ENCODE measurements around the gene COL4A5. TPM values are rescaled to one million over a fixed set of nuclear protein-coding genes. Genes with fewer than 3 reads are reported as not detected.
A peak's percentile ranks its signal among the peaks of the same experiment; 100 is the strongest.

COL4A5 gene
- total RNA-seq, 6 experiments from 2014 or later, result 4.3 to 7.9 (median 6.2) TPM

DNA sequence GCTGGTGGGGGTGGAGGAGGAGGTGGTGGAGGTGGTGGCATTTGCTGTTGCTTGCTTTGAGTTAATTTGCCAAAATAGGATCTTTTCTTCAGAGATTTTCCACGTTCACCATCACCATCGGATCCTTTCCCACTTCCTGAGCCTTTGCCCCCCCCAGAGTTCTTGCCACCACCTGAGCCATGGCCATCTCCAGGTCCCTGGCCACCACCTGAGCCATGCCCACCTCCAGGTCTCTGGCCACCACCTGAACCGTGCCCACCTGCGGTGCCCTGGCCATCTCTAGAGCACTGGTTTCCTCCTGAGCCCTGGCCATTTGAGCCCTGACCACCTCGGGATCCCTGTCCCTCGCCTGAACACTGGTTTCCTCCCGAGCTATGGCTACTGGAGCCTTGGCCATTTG lies 294.8 kb downstream of the COL4A5 start:
- Mint-ChIP-seq H3K9me3 (no peaks in the 10 kb centered on the region), H3K27me3 (ENCODE audit: insufficient read depth) (peaks cover 16% of the 10 kb centered on the region), H3K4me3 (no peak overlapping the region), H3K27ac (no peak overlapping the region), H3K36me3 (ENCODE audit: low read depth) (no peaks in the 10 kb centered on the region), H3K4me1 (ENCODE audit: low read depth) (no peaks in the 10 kb centered on the region)
- no peak for DNase-seq
- TF ChIP-seq CTCF (IDR thresholded peaks at IDR 0.05), result no peak

GRCh38 chrX:108735091-108735678 lies 295.5 kb downstream of the COL4A5 start:
- TF ChIP-seq CTCF (IDR thresholded peaks at IDR 0.05), result no peak
- H3K4me1 Mint-ChIP-seq (ENCODE audit: low read depth), result no peaks in the 10 kb centered on the region
- no peaks in the 10 kb centered on the region for H3K9me3 Mint-ChIP-seq
- no peak for DNase-seq
- H3K27ac Mint-ChIP-seq, result no peak overlapping the region
- peaks cover 16% of the 10 kb centered on the region for H3K27me3 Mint-ChIP-seq (ENCODE audit: insufficient read depth)
- H3K4me3 Mint-ChIP-seq, result no peak overlapping the region; the same call in 1 of the 2 replicates
- H3K36me3 Mint-ChIP-seq (ENCODE audit: low read depth), result no peaks in the 10 kb centered on the region

- H3K4me1 Mint-ChIP-seq (ENCODE audit: low read depth), result no peaks in the 10 kb centered on the region
- no peak for TF ChIP-seq CTCF (IDR thresholded peaks at IDR 0.05)
- no peak for DNase-seq
- H3K36me3 Mint-ChIP-seq (ENCODE audit: low read depth), result no peaks in the 10 kb centered on the region
- H3K4me3 Mint-ChIP-seq, result peak overlapping the region; percentile 30; the same call in 1 of the 2 replicates
- H3K27me3 Mint-ChIP-seq (ENCODE audit: insufficient read depth), result peaks cover 15% of the 10 kb centered on the region
- H3K9me3 Mint-ChIP-seq, result no peaks in the 10 kb centered on the region
- no peak overlapping the region for H3K27ac Mint-ChIP-seq
Measured at GRCh38 chrX:108735679-108736508, 296.3 kb downstream of the COL4A5 start.

DNA sequence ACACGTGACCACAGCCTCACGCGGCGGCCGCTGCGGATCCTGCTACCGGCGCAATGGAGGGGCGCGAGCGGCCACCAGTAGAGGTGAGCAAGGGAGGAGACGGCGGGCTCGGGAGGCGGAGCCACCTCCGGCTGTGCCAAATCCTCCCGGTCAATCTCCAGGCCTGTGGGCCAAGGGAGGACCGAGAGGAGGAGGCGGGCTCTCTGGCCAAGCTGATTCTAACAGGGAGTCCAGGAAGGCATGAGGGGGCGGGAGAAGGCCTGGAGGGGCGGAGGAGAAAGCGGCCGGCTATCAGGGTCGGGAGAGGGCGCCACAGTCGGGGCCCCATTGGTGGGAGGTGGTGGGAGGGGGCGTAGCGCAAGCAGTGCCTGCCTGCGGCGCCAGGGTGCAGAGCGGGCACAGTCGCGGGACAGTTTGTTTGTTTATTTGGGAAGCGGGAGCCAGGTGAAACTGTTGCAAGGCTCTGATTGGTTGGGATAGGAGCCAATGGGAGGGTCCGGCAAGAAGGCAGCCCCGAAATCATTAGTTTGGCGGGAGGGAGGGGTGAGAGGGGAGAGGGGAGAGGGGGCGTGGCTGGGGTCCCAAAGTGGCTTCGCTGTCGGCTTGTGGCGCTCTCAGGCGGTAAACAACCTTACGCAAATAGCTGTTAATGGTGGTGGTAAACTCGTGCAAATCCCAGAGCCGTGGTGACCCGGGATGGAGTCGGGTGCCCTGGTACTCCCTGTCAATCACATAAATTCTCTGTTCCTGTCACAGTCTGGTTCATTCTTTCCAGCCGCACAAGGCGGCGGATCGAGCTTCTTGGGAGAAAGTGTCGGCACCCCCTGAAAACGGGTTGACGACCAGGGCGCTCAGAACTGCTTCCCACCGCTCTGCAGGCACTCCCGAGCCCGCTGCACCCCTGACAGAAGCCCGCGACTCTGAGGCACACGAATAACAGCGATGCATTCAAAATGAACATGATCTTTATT lies 297.2 kb downstream of the COL4A5 start, which contains the start of gene IRS4:
Gene IRS4, minus strand, starts transcription at position 55 of the 971 bp plus-strand sequence.
- H3K27ac Mint-ChIP-seq, result no peak within 1 kb of the TSS
- no peaks in the 10 kb centered on the region for H3K9me3 Mint-ChIP-seq
- peaks cover 15% of the 10 kb centered on the region for H3K27me3 Mint-ChIP-seq (ENCODE audit: insufficient read depth)
- peak within 1 kb of the TSS; percentile 30; the same call in 1 of the 2 replicates for H3K4me3 Mint-ChIP-seq
- no peak for TF ChIP-seq CTCF (IDR thresholded peaks at IDR 0.05)
- DNase-seq, result no peak
- H3K36me3 Mint-ChIP-seq (ENCODE audit: low read depth), result no peaks in the 10 kb centered on the region
- no peaks in the 10 kb centered on the region for H3K4me1 Mint-ChIP-seq (ENCODE audit: low read depth)

- H3K4me1 Mint-ChIP-seq (ENCODE audit: low read depth), result no peaks in the 10 kb centered on the region
- no peaks in the 10 kb centered on the region for H3K9me3 Mint-ChIP-seq
- H3K27me3 Mint-ChIP-seq (ENCODE audit: insufficient read depth), result peaks cover 15% of the 10 kb centered on the region
- no peaks in the 10 kb centered on the region for H3K36me3 Mint-ChIP-seq (ENCODE audit: low read depth)
- no peak overlapping the region for H3K27ac Mint-ChIP-seq
- DNase-seq, result no peak
- no peak for TF ChIP-seq CTCF (IDR thresholded peaks at IDR 0.05)
- no peak overlapping the region for H3K4me3 Mint-ChIP-seq
Measured at GRCh38 chrX:108737754-108738153, 298.1 kb downstream of the COL4A5 start.

Data from HFFc6 (cell line).